Amygdala (tissue), 56 donors: ENCODE measurements around the gene PLEKHH3.
A peak's percentile ranks its signal among the peaks of the same experiment; 100 is the strongest.
"Not testable (repeated sequence)": the region's sequence is repeated elsewhere in the genome, so short reads cannot be mapped to it uniquely, and the experiment has no call there.

Experiments
- DNase-seq, 56 donors: peaks; one replicate each; lab custom pipeline; 2025; lab: John Stamatoyannopoulos, UW

The PLEKHH3 gene

GRCh38 chr17:42640121-42640520 lies 36.7 kb downstream of the PLEKHH3 start:
- no peak for DNase-seq

- no peak for DNase-seq
These were observed 37.2 kb downstream of the PLEKHH3 start for GRCh38 chr17:42639525-42640113.

GRCh38 chr17:42632949-42633444 lies 43.8 kb downstream of the PLEKHH3 start:
- no peak for DNase-seq

- DNase-seq = no peak
These were observed 47.3 kb downstream of the PLEKHH3 start for GRCh38 chr17:42629411-42630009.

GRCh38 chr17:42627032-42627764 lies 49.6 kb downstream of the PLEKHH3 start:
- DNase-seq = not testable (repeated sequence)

- no peak for DNase-seq
These were observed 52.8 kb downstream of the PLEKHH3 start for GRCh38 chr17:42623732-42624596.

- DNase-seq = no peak
These were observed 53.5 kb downstream of the PLEKHH3 start for GRCh38 chr17:42623271-42623670.

GRCh38 chr17:42621987-42622386 lies 54.8 kb downstream of the PLEKHH3 start:
- DNase-seq = not testable (repeated sequence)

GRCh38 chr17:42618442-42619150 lies 58.2 kb downstream of the PLEKHH3 start:
- DNase-seq = peak in 7 of 56 donors; percentile 0 to 13 (median 5)

GRCh38 chr17:42617956-42618431 lies 58.8 kb downstream of the PLEKHH3 start:
- DNase-seq = no peak
